ENCODE results near the gene OPRL1.
A peak's percentile ranks its signal among the peaks of the same experiment; 100 is the strongest.

Gene OPRL1

GRCh38 chr20:64042054-64042781 is 37.7 kb upstream of the OPRL1 start:
- DNase-seq: no peak

- no peak for DNase-seq
Observed at GRCh38 chr20:64043768-64044167, 36.1 kb upstream of the OPRL1 start.

- DNase-seq: no peak
Observed at GRCh38 chr20:64044484-64045247, 35.2 kb upstream of the OPRL1 start.

- DNase-seq: no peak
Observed at GRCh38 chr20:64045346-64046011, 34.4 kb upstream of the OPRL1 start.

- DNase-seq: no peak
Observed at GRCh38 chr20:64047046-64047389, 32.9 kb upstream of the OPRL1 start.

- DNase-seq: peak; percentile 40
Observed at GRCh38 chr20:64047968-64048401, 31.9 kb upstream of the OPRL1 start.

- peak; percentile 35 for DNase-seq
Observed at GRCh38 chr20:64048402-64049044, 31.4 kb upstream of the OPRL1 start.

- peak; percentile 49 for DNase-seq
Observed at GRCh38 chr20:64049060-64049877, 30.6 kb upstream of the OPRL1 start, which contains the start of gene SOX18. Gene SOX18 (minus strand): TSS chr20:64049639. CDS start chr20:64049516, 123 bp downstream.

- no peak for DNase-seq
Observed at GRCh38 chr20:64049878-64050260, 30.0 kb upstream of the OPRL1 start.

- DNase-seq: no peak
Observed at GRCh38 chr20:64050261-64051032, 29.4 kb upstream of the OPRL1 start.

GRCh38 chr20:64051033-64051452 is 28.8 kb upstream of the OPRL1 start:
- DNase-seq: no peak

GRCh38 chr20:64051561-64052325 is 28.1 kb upstream of the OPRL1 start:
- no peak for DNase-seq

- DNase-seq: no peak
Observed at GRCh38 chr20:64052326-64052722, 27.6 kb upstream of the OPRL1 start.

GRCh38 chr20:64052987-64053840 is 26.7 kb upstream of the OPRL1 start:
- no peak for DNase-seq

- peak; percentile 36 for DNase-seq
Observed at GRCh38 chr20:64053841-64054661, 25.8 kb upstream of the OPRL1 start.

GRCh38 chr20:64055396-64055892 is 24.4 kb upstream of the OPRL1 start:
- DNase-seq: no peak

GRCh38 chr20:64055893-64056638 is 23.8 kb upstream of the OPRL1 start:
- DNase-seq: no peak

GRCh38 chr20:64056639-64056888 is 23.3 kb upstream of the OPRL1 start:
- DNase-seq: no peak
